LNCAP (cell line): ENCODE measurements around the gene MRPS30.

ENCODE experiments used
- TF ChIP-seq, protein P1 (sequence below): fragments of 450-650 bp; IDR thresholded peaks from 2 replicates; pipeline ENCODE4 v1.5.1; 2017; ENCODE audit warnings: mild to moderate bottlenecking

The MRPS30 gene

DNA sequence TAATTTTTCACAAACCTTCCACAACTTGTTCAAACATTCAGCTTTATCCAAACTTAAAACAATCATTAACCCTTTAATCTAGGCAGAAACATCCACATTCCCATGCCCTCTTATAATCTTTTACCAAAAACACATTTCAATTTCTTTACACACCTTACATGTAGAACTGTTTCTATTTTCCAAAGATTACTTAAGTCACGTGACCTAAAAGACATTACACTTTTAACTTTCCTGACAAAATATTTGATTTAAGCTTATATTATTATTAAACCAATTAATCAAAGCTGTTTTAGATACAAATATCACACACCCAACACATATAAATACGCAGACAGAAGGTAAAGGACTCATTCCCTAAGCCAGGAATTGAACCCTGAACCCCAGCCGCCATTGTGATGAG is 21.0 kb upstream of the MRPS30 start:
- TF ChIP-seq, protein P1, sequence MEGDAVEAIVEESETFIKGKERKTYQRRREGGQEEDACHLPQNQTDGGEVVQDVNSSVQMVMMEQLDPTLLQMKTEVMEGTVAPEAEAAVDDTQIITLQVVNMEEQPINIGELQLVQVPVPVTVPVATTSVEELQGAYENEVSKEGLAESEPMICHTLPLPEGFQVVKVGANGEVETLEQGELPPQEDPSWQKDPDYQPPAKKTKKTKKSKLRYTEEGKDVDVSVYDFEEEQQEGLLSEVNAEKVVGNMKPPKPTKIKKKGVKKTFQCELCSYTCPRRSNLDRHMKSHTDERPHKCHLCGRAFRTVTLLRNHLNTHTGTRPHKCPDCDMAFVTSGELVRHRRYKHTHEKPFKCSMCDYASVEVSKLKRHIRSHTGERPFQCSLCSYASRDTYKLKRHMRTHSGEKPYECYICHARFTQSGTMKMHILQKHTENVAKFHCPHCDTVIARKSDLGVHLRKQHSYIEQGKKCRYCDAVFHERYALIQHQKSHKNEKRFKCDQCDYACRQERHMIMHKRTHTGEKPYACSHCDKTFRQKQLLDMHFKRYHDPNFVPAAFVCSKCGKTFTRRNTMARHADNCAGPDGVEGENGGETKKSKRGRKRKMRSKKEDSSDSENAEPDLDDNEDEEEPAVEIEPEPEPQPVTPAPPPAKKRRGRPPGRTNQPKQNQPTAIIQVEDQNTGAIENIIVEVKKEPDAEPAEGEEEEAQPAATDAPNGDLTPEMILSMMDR: no peak

DNA sequence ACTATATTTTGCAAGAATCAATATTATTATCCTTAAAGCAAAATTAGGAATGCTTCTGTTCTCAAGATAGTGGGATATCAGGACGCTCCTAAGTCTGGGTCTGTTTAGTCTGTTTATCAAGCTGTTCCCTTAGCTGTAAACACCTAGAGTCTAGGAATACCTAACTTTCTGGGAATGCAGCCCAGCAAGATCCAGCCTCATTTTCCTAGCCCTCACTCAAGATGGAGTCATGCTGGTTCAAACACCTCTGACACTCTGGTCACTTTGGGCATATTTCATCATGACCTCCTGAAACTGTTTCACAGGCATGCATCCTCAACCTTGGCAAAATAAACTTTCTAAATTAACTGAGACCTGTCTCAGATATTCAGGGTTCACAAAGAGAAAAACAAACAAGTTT is 14.4 kb upstream of the MRPS30 start:
- TF ChIP-seq, protein P1: no peak

DNA sequence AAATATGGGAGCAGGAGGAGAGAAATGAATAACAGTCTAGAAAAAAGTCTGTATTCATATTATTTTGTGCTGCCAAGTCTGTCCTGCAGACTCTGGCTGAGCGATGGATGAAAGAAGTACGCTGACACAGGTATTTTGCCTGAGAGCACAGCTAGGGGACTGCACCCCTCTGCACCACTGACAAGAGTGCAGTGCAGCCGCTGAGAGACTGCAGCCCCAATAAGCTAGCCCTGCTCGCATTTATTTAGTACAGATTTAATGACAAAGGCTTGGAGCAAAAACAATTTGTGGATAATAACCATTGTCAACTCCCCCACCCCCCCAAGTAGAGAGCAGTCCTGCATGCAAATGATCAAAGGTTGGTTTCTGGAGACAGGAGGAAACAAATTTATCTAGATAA is 13.3 kb upstream of the MRPS30 start:
- TF ChIP-seq, protein P1: no peak

DNA sequence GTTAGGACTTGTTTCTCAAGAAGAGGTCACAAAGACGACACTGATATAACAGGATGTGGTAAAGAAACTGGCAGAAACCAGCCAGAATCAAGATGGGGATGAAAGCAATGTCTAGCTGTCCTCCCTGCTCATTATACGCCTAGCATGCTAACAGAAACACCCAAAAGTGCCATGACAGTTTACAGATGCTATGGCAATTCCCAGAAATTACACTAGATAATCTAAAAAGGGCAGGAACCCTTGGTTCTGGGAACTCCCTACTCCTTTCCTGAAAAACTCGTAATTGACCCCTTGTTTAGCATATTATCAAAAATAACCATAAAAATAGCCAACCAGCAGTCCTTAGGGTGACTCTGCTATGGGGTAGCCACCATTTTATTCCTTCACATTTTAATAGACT is 10.9 kb upstream of the MRPS30 start:
- TF ChIP-seq, protein P1: no peak

DNA sequence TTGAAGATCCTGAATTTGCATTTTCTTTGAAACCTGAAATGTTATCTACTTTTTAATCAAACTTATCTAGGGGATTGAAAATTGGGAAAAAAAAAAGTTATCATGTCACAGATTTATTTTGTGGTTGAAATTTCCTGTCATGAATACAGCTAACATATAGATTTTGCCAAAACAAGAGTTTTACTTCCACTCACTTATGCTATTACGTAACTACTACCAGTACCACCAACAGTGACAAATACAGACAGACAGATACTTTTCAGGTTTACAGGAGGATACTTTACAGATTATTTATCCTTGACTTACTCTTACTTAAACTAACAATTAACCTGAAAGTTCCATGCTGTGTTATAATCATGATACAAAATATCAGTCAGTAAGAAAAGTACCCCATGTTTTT is 6.8 kb upstream of the MRPS30 start:
- TF ChIP-seq, protein P1: no peak

DNA sequence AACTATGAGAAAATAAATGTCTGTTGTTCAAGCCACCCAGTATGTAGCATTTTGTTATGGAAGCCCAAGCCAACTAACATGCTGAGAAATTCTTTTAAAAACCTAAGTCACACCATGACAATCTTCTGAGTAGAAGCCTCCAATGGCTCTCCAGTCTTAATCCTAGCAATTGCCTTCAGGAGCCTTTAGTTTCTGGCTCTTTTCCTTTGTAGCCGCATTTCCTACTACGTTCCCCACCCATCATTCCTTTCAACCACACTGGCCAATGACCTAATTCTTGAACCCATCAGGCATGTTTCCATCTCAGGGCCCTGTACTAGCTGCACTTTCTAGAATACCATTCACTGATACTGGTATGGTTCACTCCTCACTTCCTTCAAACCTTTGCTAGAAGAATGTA is 2.1 kb upstream of the MRPS30 start:
- TF ChIP-seq, protein P1: no peak

DNA sequence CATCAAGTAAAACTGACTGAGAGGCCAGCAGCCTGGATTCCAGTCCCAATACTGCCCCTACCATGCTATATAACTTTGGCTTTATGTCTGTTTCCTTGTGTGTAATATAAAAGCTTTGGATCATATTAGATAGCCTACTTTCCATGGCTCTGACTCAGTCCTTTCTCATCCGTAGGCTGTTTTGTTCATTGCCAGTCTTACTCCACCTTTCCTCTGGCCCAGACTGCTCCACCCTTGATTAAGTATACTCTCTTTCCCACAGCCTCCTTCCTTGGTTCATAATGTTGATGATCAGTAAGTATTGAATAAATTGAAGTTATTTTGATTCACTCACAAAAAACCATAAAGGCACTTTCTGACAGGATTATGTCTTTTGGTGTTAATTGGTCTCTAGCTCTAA is 1.5 kb upstream of the MRPS30 start:
- TF ChIP-seq, protein P1: no peak

DNA sequence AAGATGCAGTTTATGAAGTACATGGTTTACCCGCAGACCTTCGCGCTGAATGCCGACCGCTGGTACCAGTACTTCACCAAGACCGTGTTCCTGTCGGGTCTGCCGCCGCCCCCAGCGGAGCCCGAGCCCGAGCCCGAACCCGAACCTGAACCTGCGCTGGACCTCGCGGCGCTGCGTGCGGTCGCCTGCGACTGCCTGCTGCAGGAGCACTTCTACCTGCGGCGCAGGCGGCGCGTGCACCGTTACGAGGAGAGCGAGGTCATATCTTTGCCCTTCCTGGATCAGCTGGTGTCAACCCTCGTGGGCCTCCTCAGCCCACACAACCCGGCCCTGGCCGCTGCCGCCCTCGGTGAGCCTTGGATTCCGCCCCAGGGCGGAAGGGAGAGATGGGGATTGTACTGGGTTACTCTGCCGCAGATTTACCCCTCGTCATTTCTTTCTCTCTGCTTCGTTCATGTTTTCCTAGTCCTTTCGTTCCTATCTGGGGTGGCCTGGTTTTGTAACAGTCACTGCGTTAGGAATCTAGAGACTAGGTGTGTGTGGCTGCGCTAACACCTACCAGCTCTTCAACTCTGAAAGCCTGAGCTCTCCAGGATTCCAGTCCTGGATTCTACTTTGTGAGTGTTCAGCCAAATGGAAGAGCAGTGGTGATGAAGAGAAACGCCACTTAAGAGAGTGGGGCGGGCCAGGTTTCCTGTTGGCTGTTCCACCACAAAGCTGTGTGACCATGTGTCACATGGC is 638 bp downstream of the MRPS30 start:
- TF ChIP-seq, protein P1: no peak
